Hematopoietic multipotent progenitor cell treated with erythropoietin and hydrocortisone succinate and interleukin-3 and kit ligand, for 15 days (in vitro differentiated cells): ENCODE results near the gene TOM1L2.
A peak's percentile ranks its signal among the peaks of the same experiment; 100 is the strongest.

Experiments
- DNase-seq: peaks from one replicate; pipeline ENCODE4 v3.0.0-alpha.2; 2015; ENCODE audit warnings: low spot score

The TOM1L2 gene

DNA sequence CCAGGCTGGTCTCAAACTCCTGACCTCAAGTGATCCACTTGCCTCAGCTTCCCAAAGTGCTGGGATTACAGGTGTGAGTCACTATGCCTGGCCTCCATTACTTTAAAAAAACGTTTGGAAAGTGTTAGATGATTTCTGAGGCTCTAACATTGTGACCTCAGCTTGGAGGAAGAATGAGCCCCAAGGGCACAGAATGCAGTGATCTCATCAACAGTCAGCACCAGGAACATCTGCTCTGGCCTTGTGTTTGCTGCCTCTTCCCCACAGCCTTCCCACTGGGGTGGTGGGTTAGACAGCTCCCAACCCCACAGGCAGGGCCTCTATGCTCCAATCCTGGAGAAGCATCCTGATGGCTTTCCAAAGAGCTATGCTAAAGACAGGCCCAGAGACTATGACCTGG is 97.7 kb downstream of the TOM1L2 start:
- no peak for DNase-seq

DNA sequence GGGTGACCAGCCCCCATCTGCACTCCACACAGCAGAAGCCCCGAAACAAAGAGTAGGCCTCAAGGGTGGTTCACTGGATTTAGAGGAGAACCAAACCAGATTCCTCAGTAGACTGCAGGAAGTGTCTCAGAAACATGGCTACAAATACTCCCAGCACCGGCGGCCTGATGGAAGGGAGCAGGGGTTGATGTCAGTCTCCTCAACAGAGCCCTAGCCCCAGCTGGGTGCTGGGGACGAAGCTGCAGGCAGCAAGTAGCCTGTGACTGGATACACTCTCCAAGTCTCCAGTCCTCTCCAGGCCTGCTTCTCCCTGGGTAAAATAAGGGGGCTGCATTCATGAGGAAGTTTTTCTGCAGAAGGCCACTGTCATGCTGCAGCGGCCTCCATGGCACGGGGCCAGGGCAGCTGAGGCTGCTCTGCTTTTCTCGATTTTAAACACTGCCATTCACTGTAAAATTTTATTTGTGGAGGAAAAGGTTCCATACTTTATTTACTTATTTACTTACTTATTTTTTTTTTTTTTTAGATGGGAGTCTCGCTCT is 98.7 kb downstream of the TOM1L2 start:
- no peak for DNase-seq

DNA sequence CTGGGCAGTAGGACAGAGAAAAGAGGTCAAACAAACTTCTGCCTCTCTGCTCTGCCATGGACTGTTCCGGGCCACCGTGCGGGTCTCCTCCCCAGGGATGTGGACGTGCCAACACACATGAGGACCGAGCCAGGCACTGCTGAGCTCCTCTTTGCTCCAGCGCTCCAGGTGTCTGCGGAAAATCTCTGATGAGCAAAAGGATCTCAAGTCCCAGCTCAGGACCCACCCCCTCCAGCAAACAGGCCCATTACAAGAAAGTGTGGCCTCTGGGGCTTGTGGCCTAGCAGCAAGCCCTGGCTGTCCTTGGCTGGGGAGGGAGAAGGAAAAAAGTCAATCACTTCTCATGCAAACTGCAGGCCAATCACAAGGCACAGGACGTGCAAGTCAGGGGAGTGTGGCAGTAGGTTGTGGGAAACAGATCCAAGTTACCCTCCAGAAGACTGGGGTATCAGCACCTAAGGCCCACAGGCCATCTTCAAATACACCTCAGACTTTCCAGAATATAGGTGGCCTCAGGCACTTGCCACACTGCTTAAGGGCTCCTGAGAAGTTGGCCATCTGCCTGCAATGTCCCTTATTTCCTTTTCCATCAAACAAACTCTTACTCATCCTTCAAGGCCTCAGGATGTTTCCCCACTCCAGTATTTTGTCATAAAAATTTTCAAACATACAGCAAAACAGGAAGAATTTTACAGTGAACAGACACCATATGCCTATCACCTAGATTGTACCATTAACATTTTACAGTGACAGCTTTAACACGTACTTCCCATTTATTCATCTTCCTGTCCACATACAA is 99.5 kb downstream of the TOM1L2 start:
- DNase-seq, result no peak

DNA sequence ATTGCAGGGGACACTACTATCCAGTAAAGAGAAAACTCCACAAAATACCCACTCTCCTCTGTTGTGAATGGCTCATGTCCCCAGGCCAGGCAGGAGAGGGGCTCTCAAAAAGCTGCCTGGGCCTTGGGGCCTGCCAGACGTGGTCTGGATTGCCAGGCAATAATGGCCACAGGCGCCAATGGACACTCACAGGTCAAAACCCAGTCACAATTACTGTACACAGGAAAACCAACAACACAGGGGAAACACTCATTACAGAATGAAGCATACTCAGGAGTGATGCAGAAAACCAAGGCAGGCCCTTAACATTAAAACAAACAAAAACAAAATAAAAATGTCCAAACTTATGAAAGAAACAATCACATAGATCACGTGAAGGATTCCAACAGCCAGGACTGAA is 100.3 kb downstream of the TOM1L2 start:
- DNase-seq, result no peak

DNA sequence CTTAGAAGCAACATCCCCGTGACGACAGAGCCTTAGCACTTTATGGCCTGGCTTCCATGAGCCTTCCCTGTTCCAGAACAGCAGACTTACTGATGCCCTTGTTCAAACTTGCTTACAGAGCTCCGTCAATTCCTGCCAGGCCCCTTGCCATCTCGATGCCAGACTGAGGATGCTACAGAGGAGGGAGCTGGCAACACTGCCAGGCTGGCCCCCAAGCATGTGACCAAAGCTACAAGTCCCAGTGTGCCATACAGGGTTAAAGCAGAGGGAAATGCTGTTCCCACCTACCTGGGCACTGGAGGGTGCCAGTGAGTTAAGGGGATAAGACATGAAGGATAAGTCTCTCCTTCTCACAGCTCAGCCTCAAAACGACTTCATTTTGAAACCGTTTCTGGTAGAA is 102.0 kb downstream of the TOM1L2 start:
- DNase-seq, result no peak

DNA sequence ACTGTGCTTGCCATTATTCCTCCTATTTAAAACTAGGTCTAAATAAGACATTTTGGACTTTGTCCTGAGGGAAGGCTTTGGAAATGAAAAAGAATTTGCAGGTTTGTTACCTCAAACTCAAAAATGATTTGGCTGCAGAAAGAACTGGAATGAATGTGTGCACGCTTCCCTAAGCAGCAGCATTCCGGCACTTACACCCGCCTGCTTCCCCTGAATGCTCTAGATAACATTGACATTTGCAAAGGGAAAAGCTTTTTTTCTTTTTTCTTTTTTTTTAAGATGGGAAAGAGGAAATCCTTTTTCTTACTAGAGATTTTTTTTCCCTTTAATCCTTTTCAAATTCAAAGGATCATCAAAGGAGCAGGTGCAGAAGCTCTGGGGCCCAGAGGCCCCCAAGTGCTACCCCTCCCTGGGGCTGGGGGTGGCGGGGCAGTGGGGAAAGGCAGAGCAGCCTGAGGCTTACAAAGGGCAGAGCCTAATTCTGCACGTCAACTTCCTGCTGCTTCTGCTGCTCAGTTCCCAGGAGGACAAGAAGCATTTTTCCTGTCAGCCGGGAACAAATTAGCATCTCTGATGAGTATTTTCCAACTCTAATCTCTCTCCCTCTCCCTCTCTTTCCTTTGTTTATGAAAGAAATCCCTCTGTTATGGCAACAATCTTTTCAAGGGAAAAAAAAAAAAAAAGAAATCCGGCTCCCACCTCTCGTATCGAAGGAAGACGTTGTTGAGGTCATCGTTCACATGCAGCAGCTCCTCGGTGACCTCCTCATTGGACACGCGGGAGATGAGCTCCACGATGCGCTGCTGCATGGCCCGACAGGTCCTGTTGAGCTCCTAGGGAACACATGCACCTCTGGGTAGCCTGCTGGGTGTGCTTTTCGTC is 103.3 kb downstream of the TOM1L2 start:
- DNase-seq, result no peak

DNA sequence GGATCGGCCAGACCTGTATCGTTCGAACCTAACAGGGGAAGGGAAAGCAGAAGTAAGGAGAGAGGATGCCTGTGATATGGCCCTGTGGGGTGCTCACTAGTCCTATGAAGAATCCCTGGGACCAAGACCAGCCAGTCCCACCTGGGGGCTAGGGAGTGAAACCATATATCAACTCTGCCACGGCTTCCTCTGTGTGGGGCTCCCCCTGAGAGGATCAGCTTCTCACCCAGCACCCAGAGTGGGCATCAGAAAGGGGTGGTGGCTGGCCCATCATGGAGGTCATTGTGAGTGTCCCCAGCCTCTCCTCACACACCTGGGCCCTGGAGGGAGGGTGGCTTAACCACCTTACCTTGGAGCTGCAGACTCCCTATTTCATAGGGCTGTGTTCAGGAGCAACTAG is 105.3 kb downstream of the TOM1L2 start:
- no peak for DNase-seq

DNA sequence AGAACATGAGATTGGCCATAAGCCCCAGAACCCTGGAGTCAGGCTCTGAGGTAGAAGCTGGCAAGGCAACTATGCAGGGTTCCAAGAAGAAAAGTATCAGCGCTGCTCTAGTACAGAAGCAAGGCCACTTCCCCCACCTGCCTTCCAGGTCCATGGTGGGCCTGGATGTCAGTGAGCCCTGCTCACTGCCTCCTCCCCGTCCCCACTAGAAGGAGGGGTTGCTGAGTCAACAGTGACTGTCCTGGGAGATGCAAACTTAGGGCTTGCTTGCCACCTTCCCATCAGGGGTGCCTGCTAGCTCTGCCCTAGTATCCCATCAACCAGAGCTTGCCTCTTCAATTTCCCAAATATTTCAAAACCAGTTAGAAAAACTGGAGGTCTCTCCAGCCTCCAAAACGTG is 105.8 kb downstream of the TOM1L2 start:
- DNase-seq, result no peak

DNA sequence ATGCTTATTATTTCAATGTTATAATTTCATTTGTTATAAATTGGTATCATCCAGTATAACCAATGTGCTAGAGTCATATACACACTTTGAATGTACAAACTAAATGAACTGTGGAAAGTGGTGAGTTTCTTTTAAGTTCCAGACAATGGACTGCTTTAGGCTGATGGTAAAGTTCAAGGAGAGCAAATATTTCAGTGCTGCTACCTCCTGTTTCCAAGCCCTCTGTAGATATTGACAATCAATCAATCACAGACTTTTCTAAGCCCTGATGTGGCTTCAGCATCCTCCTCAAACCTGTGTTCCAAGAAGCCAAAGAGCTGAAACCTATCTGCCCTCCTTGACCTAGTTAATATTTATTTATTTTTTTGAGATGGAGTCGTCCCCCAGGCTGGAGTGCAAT is 107.2 kb downstream of the TOM1L2 start:
- no peak for DNase-seq

DNA sequence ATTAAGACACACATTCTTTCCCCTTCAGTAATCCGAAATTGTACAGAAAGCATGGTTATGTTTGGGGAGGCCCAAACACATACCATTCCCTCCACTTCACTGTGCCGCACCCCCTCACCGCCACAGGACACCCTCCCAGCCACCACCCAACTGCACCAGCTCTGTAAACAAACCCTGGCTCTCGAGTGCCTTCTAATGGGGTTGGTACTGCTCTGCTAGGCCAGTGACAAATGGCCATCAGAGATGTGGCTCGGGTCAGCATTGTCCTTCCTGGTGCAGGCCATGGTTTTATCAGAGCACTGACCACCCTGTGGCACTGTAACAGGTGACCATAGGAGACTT is 111.5 kb downstream of the TOM1L2 start:
- no peak for DNase-seq

DNA sequence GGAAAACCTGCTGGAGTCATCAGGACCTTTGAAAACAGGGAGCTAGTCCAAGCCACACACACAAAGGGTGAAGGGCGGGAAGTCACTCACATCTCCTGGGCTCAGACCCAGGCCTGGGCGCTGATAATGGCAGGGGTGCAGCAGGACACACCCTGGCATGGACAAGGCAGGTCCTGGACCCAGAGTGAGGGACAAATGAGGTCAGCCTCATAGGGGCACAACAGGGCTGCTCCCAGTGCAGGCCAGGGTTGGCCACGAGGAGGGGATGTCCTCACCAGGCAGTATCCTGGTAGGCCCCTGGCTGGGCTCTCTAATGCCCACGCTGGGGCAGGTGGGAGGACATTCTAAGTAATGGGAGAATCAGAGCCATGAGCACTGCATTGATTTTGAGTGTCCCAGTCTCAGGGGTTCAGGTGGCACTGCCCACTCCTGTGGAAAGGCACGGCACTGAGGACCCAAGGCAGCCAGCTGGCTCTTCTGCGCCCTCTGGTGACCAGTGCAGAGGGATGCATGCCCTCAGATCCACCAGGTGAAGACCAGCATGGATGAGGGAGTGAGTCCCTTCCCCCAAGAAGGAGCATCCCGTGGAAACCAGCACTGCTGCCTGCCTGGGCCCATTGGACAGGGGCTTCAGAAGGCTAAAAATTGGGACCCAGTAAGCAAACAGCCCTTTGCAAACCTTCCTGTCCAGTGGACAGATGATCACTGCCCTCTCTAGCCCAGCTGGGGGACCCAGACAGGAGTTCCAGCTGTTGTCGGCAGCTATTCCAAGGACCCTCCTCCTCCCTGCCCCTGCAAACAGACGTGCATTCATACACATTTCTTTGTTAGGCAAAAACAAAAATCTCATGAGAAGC is 112.1 kb downstream of the TOM1L2 start:
- peak; percentile 85 for DNase-seq

DNA sequence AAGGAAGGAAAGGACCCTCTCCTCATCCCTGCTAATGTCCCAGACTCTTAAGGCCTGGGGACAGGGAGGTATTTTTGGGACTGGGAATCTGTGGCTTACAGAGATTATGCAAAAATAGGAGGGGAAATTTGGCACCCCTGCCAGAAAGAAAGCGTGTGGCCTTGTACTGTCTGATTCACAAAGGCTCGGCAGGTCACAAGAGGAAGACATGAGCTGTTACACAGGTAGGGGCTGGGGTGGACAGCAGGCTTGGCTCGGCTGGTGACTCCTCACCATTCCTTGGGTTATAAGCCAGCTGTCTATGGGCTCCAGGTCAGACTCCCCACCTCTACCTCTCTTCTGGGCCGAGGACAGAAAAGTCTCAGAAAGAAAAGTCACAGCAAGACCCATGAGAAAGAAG is 114.7 kb downstream of the TOM1L2 start:
- DNase-seq, result no peak

DNA sequence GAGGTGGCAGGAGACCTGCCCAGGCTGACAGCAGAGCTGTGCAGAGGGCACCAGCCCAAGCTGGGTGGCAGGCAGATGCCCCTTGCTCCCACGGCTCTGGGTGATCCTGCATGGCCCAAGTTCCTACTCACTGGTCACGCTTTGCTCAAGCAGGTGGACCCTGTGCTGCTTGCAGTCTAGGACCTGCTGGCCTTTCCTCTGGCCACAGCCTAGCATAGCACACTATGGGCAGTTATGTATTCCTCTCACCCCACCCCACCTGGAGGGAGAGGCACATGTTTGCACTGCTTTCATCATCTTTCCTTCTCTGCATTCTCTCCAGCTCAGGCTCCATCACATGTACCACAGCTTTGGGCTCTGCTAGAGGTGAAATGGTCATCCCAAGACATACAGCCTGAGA is 115.8 kb downstream of the TOM1L2 start:
- no peak for DNase-seq

DNA sequence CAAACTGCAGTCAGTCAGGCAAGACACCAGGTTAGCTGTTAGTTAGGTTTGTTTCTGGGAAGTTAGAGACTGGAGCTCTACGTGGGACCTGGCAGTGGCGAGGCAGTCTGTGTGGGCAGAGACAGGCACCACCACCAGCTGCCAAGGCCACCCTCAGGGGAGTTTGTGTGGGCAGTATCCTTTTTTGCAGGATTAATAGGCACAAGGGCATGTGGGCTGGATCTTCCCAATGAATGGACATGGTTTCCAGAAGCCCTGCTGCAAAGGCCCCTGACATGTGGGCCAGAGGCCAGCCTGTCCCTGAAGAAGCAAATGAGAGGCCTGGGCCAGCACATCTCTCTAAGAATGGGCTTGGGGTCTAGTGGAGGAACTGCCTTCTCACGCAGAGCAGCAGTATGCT is 116.2 kb downstream of the TOM1L2 start:
- no peak for DNase-seq

DNA sequence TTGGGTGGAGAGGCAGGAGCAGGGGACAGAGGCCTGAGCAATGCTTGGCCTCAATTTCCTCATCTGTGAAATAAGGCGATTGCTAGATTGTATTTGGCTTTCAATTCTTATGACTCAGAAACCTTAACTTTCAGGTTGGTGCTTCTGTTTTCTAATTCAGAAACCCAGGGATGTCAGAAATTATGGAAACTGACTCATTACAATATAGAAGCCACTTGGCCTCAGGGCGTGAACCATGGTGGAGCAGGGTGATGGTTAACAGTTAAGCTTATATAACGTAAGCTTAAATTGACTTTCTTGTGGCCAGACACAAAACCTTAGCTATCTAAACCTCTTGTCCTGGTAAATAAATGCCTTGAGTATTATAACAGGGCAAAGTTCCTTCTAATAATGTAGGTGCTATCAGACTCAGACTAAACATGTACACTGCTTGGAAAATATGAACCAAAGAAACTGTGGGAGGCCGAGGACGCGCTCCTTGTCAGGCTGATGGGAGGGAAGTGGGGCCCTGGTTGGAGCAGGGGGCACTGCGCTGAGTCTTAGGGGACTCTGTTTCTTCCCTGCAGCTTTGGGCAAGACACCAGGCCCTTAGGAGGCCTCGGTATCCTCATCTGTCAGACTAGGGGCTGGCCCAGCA is 118.3 kb downstream of the TOM1L2 start:
- DNase-seq, result no peak

DNA sequence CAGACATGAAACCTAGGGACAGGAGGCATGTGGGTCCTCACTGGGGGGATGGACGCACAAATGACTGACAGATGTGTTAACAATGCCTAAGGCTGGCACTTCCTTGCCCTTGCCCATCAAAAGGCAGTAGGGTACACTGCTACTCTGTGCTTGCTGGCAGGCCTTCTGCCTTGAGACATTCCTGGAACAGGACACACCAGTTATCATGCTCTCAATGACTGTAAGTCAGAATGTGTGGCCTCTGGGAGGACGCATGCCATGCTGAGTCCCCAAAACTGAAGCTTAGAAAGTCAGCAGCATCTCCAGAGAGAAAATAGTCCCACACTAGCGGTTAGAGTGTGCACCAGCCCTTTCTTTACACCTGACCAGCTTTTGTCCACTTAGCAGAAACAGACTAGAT is 119.3 kb downstream of the TOM1L2 start:
- no peak for DNase-seq

DNA sequence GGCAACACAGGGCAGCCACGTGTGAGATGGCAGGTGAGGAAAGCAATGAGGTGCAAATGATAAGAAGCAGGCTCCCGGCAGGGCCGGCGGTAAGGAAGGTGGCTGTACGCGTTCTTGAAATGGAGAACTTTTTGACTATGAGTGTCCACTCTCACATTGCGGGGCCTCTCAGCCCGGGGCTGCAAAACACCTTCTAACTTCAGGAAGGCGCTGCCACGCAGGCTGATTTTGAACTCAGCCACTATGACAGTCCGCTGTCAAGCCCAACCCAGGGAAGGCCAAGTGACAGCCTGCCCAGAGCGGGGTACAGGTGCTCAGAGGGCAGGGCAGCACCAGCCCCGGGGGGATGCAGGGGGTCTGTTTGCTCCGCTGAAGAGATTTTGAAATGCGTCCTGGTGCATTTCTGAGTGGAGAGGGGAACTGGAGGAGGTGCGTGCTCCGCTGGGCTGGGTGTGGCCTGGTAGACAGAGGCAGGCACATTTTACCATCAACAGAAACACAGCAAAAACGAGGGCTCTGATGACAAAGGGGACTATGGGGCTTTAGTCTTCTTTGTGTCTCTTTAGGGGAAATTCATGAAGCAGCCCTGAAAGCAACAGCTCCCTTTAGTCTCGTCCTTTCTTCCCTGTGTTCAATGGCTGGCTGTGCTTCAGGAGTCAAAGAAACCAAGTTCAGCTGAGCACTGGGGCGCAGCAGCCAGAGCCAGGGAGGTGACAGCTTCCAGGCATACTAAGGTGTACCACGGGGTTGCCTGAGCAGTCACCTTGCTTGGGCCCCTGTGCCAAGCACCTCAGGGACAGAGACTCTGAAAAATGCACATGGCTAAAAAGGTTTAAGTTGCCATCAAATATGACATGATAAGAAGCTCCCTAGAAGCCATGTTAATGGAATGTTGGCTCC is 120.8 kb downstream of the TOM1L2 start:
- DNase-seq, result no peak

DNA sequence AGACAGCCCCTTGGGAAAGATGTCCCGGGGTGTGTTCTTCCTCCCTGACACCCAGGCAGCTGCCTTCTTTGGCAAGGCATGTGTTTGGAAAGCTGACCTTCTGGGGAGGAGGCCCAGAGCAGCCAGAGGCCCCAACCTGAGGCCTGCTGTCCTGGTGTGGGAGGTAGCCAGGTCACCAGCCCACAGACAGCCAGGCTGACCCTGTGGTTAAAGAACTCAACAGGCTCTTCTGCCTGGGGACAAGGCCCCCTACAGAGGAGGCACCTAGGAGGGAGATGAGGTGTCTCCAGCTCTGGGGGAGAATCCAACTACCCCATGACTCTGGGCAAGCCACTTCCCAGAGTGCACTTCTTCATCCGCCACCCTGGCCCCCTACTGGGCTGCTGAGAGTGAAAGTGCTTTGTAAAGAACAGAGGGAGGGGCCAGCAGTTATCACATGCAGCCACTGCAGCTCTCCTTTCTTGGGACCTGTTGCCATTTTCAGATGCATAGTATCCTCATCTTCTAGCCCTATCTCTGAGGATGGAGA is 122.3 kb downstream of the TOM1L2 start:
- peak; percentile 81 for DNase-seq

DNA sequence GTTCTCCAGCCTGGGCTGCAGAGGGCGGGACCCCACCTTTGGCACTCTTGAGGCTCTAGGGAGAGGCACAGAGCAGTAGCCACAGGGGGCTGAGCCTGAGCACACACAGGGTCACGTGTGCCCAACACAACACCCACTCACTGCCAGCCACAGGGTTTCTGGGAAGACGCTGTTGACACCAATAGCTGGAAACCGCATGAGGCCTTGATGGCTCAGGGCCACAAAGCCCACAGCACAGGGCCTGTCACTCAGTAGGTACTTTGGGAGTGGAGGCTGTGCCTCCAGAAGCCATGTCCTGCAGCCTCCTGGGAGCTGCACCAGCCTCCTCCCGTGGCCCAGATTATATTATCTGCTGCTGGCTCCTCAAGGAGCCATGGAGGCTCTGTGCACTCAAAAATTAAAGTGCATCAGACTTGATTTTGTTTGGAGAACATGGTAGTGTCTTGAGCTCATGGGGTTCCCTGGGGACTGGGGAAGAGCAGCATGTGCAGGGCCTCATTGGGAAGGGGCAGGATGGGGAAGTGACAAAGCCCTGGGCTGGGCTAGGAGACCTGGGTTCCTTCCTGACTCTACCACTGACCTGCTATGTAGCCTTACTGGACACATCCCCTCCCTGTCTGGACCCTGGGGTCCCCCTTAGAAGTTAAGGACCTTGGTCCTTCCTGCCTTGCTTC is 122.9 kb downstream of the TOM1L2 start:
- peak; percentile 86 for DNase-seq
